Sigmoid colon (tissue), 3 donors: Measurements from ENCODE around the gene LRRC47.

Experiments
- CTCF ChIP-seq, 4 experiments: fragments of 450-650 bp in 3 of 4; fragments of 200-600 bp in 1 of 4; IDR thresholded peaks; one replicate each; pipeline ENCODE4 v1.5.1; 2016 to 2019; ENCODE audit warnings: antibody characterized with exemption in 4 of 4, mild to moderate bottlenecking in 3 of 4, moderate library complexity in 2 of 4
- POLR2A ChIP-seq, 2 donors: fragments of 450-650 bp; IDR thresholded peaks; one replicate each; pipeline ENCODE4 v1.6.1; 2016; ENCODE audit warnings: antibody characterized with exemption in 2 of 2, mild to moderate bottlenecking in 2 of 2, moderate library complexity in 2 of 2

GRCh38 chr1:3777078-3777547 is 19.2 kb downstream of the LRRC47 start:
- TF ChIP-seq CTCF (IDR thresholded peaks at IDR 0.05) (no peak), POLR2A (IDR thresholded peaks at IDR 0.05) (no peak)
